Progenitor cell of endocrine pancreas (in vitro differentiated cells): ENCODE results near the gene C22orf15. TPM values are rescaled to one million over a fixed set of nuclear protein-coding genes. Genes with fewer than 3 reads are reported as not detected.

Experiments used
- DNase-seq: peaks from one replicate; pipeline ENCODE4 v3.0.0; 2021; ENCODE audit warnings: low spot score; ENCODE audit not compliant: unreplicated experiment
- H3K27ac Mint-ChIP-seq: 2 replicates; pipeline ENCODE4 v1.8.0; 2021; ENCODE audit warnings: mild to moderate bottlenecking, moderate library complexity, mixed read lengths
- H3K27me3 Mint-ChIP-seq: 2 replicates; pipeline ENCODE4 v1.8.0; 2021; ENCODE audit warnings: mixed read lengths
- H3K36me3 Mint-ChIP-seq: 2 replicates; pipeline ENCODE4 v1.8.0; 2022; ENCODE audit warnings: mixed read lengths; ENCODE audit not compliant: insufficient read depth
- H3K4me1 Mint-ChIP-seq: 2 replicates; pipeline ENCODE4 v1.8.0; 2021; ENCODE audit warnings: low read depth, mixed read lengths
- H3K4me3 Mint-ChIP-seq: 2 replicates; pipeline ENCODE4 v1.8.0; 2021; ENCODE audit warnings: low read depth, mild to moderate bottlenecking, moderate library complexity, mixed read lengths
- H3K9me3 Mint-ChIP-seq: 2 replicates; pipeline ENCODE4 v1.8.0; 2021; ENCODE audit warnings: low read depth, mixed read lengths
- CTCF ChIP-seq: fragments of 200-600 bp; sonication (generic); IDR thresholded peaks from one replicate; pipeline ENCODE4 v1.5.0; 2021; ENCODE audit warnings: antibody characterized with exemption, mild to moderate bottlenecking; ENCODE audit not compliant: unreplicated experiment
- total RNA-seq: library from RNA; stranded (reverse); gene quantifications from 2 replicates; pipeline ENCODE4 v1.2.1, GENCODE V29; 2021

The C22orf15 gene
- total RNA-seq, 1 donor from 2014 or later = not detected

- no peak for TF ChIP-seq CTCF
- H3K27ac Mint-ChIP-seq = peak overlapping the region; percentile 56
- H3K36me3 Mint-ChIP-seq = peaks cover 46% of the 10 kb centered on the region
- no peak for DNase-seq
- no peak overlapping the region for H3K4me3 Mint-ChIP-seq
- H3K4me1 Mint-ChIP-seq = peaks cover 6% of the 10 kb centered on the region
- H3K9me3 Mint-ChIP-seq = no peaks in the 10 kb centered on the region
- no peaks in the 10 kb centered on the region for H3K27me3 Mint-ChIP-seq
Measured at GRCh38 chr22:23803001-23803819, 40.4 kb downstream of the C22orf15 start.

- no peak for DNase-seq
- Mint-ChIP-seq H3K27me3 (no peaks in the 10 kb centered on the region), H3K4me1 (peaks cover 6% of the 10 kb centered on the region), H3K9me3 (no peaks in the 10 kb centered on the region), H3K27ac (peak overlapping the region; percentile 49), H3K36me3 (peaks cover 44% of the 10 kb centered on the region), H3K4me3 (no peak overlapping the region)
- no peak for TF ChIP-seq CTCF
Measured at GRCh38 chr22:23804781-23805291, 42.0 kb downstream of the C22orf15 start.

GRCh38 chr22:23806837-23807236 is 44.0 kb downstream of the C22orf15 start:
- H3K4me1 Mint-ChIP-seq = peaks cover 6% of the 10 kb centered on the region
- peaks cover 37% of the 10 kb centered on the region for H3K36me3 Mint-ChIP-seq
- TF ChIP-seq CTCF = no peak
- no peaks in the 10 kb centered on the region for H3K27me3 Mint-ChIP-seq
- H3K4me3 Mint-ChIP-seq = no peak overlapping the region
- H3K9me3 Mint-ChIP-seq = no peaks in the 10 kb centered on the region
- H3K27ac Mint-ChIP-seq = peak overlapping the region; percentile 49
- DNase-seq = no peak

GRCh38 chr22:23812378-23812777 is 49.6 kb downstream of the C22orf15 start:
- Mint-ChIP-seq H3K27me3 (no peaks in the 10 kb centered on the region), H3K27ac (no peak overlapping the region), H3K36me3 (peaks cover 37% of the 10 kb centered on the region), H3K4me3 (no peak overlapping the region), H3K4me1 (no peaks in the 10 kb centered on the region), H3K9me3 (no peaks in the 10 kb centered on the region)
- no peak for DNase-seq
- TF ChIP-seq CTCF = no peak

Other genes starting within 250 kb of the C22orf15 start
- not detected in 2 replicates for gene IGLL1, start 182.7 kb upstream of the C22orf15 start, total RNA-seq
- 8.6 and 11.1 TPM in 2 replicates for gene DRICH1, start 130.7 kb upstream of the C22orf15 start, total RNA-seq
- gene RGL4, start 72.0 kb upstream of the C22orf15 start, total RNA-seq = 0.07 TPM in 1 of 2 replicates, not detected in the other
- gene ZNF70, start 11.9 kb upstream of the C22orf15 start, total RNA-seq = 8.9 and 9.8 TPM in 2 replicates
- gene VPREB3, start 8.6 kb upstream of the C22orf15 start, total RNA-seq = not detected in 2 replicates
- 39.5 and 42.3 TPM in 2 replicates for gene CHCHD10, start 5.0 kb downstream of the C22orf15 start, total RNA-seq
- gene MMP11, start 9.9 kb downstream of the C22orf15 start, total RNA-seq = 41.6 and 50.2 TPM in 2 replicates
- 185 and 195 TPM in 2 replicates for gene SMARCB1, start 24.0 kb downstream of the C22orf15 start, total RNA-seq
- 1.5 and 2.8 TPM in 2 replicates for gene DERL3, start 76.0 kb downstream of the C22orf15 start, total RNA-seq
- gene SLC2A11, start 94.9 kb downstream of the C22orf15 start, total RNA-seq = 39.7 and 40.1 TPM in 2 replicates
- 562 and 580 TPM in 2 replicates for gene MIF, start 131.4 kb downstream of the C22orf15 start, total RNA-seq
- gene GSTT2B, start 198.2 kb downstream of the C22orf15 start, total RNA-seq = 4.8 and 5.4 TPM in 2 replicates
- not detected in 2 replicates for gene DDTL, start 203.9 kb downstream of the C22orf15 start, total RNA-seq
- gene DDT, start 211.5 kb downstream of the C22orf15 start, total RNA-seq = 93.3 and 102 TPM in 2 replicates
- 0.47 and 0.60 TPM in 2 replicates for gene GSTT2, start 217.1 kb downstream of the C22orf15 start, total RNA-seq
- gene GSTT4, start 242.5 kb downstream of the C22orf15 start, total RNA-seq = not detected in 2 replicates
- 91.4 and 102 TPM in 2 replicates for gene CABIN1, start 248.3 kb downstream of the C22orf15 start, total RNA-seq